ENCODE measurements around the gene TBC1D22B.

GRCh38 chr6:37359039-37359438, 101.5 kb downstream of the TBC1D22B start:
- no peak for TF ChIP-seq CTCF (IDR thresholded peaks at IDR 0.05)
- no peak for TF ChIP-seq EP300 (IDR thresholded peaks at IDR 0.05)
- TF ChIP-seq POLR2A (IDR thresholded peaks at IDR 0.05; ENCODE audit: low read depth): no peak
